C4-2B (cell line): ENCODE data around the gene CRB1.

Source experiments
- CTCF ChIP-seq: fragments of 450-650 bp; conservative IDR thresholded peaks from 2 replicates; pipeline ENCODE4 v1.5.1; 2017; ENCODE audit warnings: mild to moderate bottlenecking
- ZFX ChIP-seq: fragments of 450-650 bp; IDR thresholded peaks from 2 replicates; pipeline ENCODE4 v1.6.1; 2017

GRCh38 chr1:197268012-197268411 lies at the start of gene CRB1:
- TF ChIP-seq CTCF = no peak
- no peak for TF ChIP-seq ZFX
